ENCODE measurements around the gene ZSWIM1. TPM values are rescaled to one million over a fixed set of nuclear protein-coding genes. Genes with fewer than 3 reads are reported as not detected.

Gene ZSWIM1
- total RNA-seq, 1 experiment from 2014 or later: 13.4 TPM

- TF ChIP-seq TCF7L2 (IDR thresholded peaks at IDR 0.05; ENCODE audit: low read depth, low read length): no peak
- TF ChIP-seq, protein P1, sequence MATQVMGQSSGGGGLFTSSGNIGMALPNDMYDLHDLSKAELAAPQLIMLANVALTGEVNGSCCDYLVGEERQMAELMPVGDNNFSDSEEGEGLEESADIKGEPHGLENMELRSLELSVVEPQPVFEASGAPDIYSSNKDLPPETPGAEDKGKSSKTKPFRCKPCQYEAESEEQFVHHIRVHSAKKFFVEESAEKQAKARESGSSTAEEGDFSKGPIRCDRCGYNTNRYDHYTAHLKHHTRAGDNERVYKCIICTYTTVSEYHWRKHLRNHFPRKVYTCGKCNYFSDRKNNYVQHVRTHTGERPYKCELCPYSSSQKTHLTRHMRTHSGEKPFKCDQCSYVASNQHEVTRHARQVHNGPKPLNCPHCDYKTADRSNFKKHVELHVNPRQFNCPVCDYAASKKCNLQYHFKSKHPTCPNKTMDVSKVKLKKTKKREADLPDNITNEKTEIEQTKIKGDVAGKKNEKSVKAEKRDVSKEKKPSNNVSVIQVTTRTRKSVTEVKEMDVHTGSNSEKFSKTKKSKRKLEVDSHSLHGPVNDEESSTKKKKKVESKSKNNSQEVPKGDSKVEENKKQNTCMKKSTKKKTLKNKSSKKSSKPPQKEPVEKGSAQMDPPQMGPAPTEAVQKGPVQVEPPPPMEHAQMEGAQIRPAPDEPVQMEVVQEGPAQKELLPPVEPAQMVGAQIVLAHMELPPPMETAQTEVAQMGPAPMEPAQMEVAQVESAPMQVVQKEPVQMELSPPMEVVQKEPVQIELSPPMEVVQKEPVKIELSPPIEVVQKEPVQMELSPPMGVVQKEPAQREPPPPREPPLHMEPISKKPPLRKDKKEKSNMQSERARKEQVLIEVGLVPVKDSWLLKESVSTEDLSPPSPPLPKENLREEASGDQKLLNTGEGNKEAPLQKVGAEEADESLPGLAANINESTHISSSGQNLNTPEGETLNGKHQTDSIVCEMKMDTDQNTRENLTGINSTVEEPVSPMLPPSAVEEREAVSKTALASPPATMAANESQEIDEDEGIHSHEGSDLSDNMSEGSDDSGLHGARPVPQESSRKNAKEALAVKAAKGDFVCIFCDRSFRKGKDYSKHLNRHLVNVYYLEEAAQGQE (IDR thresholded peaks at IDR 0.05; ENCODE audit: insufficient read depth in 1 of 2, low read depth in 2 of 2, low read length in 1 of 2): no peak
- TF ChIP-seq SIN3A (IDR thresholded peaks at IDR 0.05; ENCODE audit: borderline replicate concordance, insufficient read depth, low read depth, low read length): no peak
- TF ChIP-seq POLR2AphosphoS5 (IDR thresholded peaks at IDR 0.05; ENCODE audit: low read depth, low read length): no peak
- TF ChIP-seq, protein P2, sequence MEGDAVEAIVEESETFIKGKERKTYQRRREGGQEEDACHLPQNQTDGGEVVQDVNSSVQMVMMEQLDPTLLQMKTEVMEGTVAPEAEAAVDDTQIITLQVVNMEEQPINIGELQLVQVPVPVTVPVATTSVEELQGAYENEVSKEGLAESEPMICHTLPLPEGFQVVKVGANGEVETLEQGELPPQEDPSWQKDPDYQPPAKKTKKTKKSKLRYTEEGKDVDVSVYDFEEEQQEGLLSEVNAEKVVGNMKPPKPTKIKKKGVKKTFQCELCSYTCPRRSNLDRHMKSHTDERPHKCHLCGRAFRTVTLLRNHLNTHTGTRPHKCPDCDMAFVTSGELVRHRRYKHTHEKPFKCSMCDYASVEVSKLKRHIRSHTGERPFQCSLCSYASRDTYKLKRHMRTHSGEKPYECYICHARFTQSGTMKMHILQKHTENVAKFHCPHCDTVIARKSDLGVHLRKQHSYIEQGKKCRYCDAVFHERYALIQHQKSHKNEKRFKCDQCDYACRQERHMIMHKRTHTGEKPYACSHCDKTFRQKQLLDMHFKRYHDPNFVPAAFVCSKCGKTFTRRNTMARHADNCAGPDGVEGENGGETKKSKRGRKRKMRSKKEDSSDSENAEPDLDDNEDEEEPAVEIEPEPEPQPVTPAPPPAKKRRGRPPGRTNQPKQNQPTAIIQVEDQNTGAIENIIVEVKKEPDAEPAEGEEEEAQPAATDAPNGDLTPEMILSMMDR (IDR thresholded peaks at IDR 0.05): no peak
- no peak for DNase-seq (ENCODE audit: low read depth, low spot score)
- Histone ChIP-seq H3K9me3 (ENCODE audit: control insufficient read depth, insufficient read depth, low read depth, low read length) (no peaks in the 10 kb centered on the region), H3K27me3 (ENCODE audit: control insufficient read depth, insufficient read depth, low read length) (no peaks in the 10 kb centered on the region), H3K27ac (ENCODE audit: low read length) (no peak overlapping the region), H3K4me1 (ENCODE audit: control insufficient read depth, insufficient read depth, low read length) (peaks cover 20% of the 10 kb centered on the region), H3K36me3 (ENCODE audit: control insufficient read depth, insufficient read depth, low read length) (no peaks in the 10 kb centered on the region; the same call in 1 of the 2 replicates), H3K4me3 (ENCODE audit: low read depth in 2 of 2, low read length in 2 of 2) (peak overlapping the region in 1 of 2 experiments; percentile 6; a peak in 2 of 4 replicates)
- BruUV-seq (replicated peaks): no TSS peak
- ChIA-PET CTCF (interaction anchor here (0.7 kb wide), 1 partner anchor 13 kb away, joined by 7 read pairs; no protein-coding TSS in a partner anchor), POLR2A (no interaction called here)
- no peak for ATAC-seq
- in situ Hi-C loops (cut with HindIII; ENCODE audit: low pct_unique_long_range_greater_than_20kb, low sequenced_read_pairs) (no loop called here), intact Hi-C loops (cut with micrococcal nuclease; ENCODE audit: unreplicated experiment) (no loop called here)
These were observed 44.2 kb upstream of the ZSWIM1 start for GRCh38 chr20:45836841-45837240.

DNA sequence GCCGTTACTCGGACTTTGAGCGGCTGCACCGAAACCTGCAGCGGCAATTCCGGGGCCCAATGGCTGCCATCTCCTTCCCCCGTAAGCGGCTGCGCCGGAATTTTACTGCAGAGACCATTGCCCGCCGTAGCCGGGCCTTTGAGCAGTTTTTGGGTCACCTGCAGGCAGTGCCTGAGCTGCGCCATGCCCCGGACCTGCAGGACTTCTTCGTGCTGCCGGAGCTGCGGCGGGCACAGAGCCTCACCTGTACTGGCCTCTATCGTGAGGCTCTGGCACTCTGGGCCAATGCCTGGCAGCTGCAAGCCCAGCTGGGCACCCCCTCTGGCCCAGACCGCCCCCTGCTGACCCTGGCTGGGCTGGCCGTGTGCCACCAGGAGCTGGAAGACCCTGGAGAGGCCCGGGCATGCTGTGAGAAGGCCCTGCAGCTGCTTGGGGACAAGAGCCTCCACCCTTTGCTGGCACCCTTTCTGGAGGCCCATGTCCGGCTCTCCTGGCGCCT, 40.3 kb upstream of the ZSWIM1 start:
- CTCF ChIA-PET: no interaction called here
- no TSS peak for BruUV-seq (replicated peaks)
- peaks cover 2% of the 10 kb centered on the region; the same call in 1 of the 2 replicates for H3K36me3 ChIP-seq (ENCODE audit: control insufficient read depth, insufficient read depth, low read length)
- POLR2A ChIA-PET: no interaction called here
- in situ Hi-C loops (cut with HindIII; ENCODE audit: low pct_unique_long_range_greater_than_20kb, low sequenced_read_pairs) (no loop called here), intact Hi-C loops (cut with micrococcal nuclease; ENCODE audit: unreplicated experiment) (no loop called here)
- no peak overlapping the region for H3K27ac ChIP-seq (ENCODE audit: low read length)
- no peaks in the 10 kb centered on the region for H3K9me3 ChIP-seq (ENCODE audit: control insufficient read depth, insufficient read depth, low read depth, low read length)
- no peak for TF ChIP-seq SIN3A (IDR thresholded peaks at IDR 0.05; ENCODE audit: borderline replicate concordance, insufficient read depth, low read depth, low read length)
- no peak for TF ChIP-seq TCF7L2 (IDR thresholded peaks at IDR 0.05; ENCODE audit: low read depth, low read length)
- TF ChIP-seq, protein P2 (IDR thresholded peaks at IDR 0.05): no peak
- no peak for TF ChIP-seq POLR2AphosphoS5 (IDR thresholded peaks at IDR 0.05; ENCODE audit: low read depth, low read length)
- TF ChIP-seq, protein P1 (IDR thresholded peaks at IDR 0.05; ENCODE audit: insufficient read depth in 1 of 2, low read depth in 2 of 2, low read length in 1 of 2): no peak
- DNase-seq (ENCODE audit: low read depth, low spot score): no peak
- H3K27me3 ChIP-seq (ENCODE audit: control insufficient read depth, insufficient read depth, low read length): no peaks in the 10 kb centered on the region
- H3K4me1 ChIP-seq (ENCODE audit: control insufficient read depth, insufficient read depth, low read length): peaks cover 13% of the 10 kb centered on the region
- no peak overlapping the region for H3K4me3 ChIP-seq (ENCODE audit: low read depth in 2 of 2, low read length in 2 of 2)
- ATAC-seq: no peak; the same call in 1 of the 2 replicates

Measured in Panc1 (cell line).